ENCODE measurements around the gene MICAL2.

The MICAL2 gene

DNA sequence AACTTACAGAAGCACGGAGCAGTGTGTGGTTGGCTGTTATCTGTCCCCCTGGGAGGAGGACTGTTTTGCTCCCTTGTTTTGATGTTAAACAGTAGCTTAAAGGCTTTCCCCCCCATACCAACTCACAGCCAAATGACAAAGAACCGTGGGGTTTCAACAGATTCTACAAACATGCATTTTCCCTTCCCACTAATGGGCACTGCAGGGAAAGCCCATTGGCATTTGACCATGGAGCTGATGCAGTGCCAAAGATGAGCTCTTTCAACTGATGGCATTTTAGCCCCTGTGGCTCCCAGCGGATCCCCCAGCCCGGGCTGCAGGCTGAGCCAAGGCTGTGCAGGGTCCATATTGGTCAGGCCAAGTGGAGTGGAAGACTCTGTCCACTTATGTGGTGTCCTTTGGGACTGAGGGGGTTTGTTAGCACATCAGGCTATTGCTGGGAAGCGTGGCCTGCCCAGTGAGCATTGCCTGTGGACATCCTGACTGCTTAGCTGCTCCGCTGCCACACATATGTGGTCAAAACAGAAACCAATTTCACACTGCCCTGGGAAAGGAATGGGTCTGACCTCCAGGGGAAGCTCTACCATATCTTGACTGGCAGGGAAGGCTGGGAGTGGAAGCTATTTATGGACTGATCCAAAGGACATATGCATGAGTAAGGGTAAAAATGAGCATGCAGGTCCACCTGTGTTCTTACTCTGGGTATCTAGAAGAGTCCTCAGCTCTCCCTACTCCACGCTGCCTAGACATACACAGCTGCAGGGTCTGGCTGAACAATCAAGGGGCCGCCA is 150.5 kb downstream of the MICAL2 start:
- in situ Hi-C loops (cut with MboI; ENCODE audit: low sequenced_read_pairs) = loop anchor here (10.0 kb wide), 1 partner anchor 206 kb away; no protein-coding TSS in a partner anchor

DNA sequence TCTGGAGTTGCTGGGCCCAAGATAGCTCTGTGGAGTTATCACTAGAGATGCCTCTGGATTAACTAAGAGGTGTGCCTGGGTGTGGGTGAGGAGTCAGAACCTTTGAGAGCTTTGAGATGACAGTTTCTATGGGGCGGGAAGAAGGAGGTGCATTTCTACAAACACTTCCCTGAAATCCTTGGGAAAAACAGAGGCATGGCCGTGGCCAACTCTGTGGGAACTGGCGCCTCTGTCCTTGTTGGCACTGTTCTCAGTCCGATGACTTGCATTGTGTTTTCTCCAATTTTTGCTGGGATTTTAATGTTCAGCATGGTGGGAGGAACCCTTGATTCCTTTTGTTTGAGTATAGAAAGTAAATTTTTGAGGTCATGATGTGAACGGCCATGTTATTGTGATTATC is 151.2 kb downstream of the MICAL2 start:
- in situ Hi-C loops (cut with MboI; ENCODE audit: low sequenced_read_pairs) = loop anchor here (10.0 kb wide), 1 partner anchor 207 kb away; no protein-coding TSS in a partner anchor

DNA sequence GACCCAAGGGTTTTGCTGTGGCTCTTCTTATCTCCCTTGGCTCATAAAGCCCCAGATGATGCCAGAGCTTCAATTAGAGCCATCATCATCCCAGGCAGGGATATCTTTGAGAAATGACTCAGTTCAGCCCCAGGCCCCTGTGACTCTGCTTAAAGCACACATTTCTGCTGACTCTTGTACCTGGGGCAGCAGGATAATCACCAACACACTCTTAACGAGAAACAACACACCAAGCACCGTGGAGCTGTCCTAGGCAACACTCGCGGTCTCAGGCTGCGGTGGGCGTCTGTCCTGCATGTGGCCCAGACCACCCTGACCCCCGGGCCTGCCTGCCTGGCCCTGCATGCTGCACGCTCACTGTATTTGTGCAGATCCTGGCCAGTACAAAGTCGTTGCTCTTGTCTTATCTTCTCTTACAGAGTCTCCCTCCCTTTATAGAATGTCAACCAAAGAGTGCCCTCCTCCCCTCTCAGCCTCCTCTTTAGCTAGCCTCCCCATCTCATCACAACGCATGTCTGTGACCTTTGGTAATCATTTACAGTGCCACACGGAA is 152.8 kb downstream of the MICAL2 start:
- in situ Hi-C loops (cut with MboI; ENCODE audit: low sequenced_read_pairs) = loop anchor here (10.0 kb wide), 1 partner anchor 208 kb away; no protein-coding TSS in a partner anchor

DNA sequence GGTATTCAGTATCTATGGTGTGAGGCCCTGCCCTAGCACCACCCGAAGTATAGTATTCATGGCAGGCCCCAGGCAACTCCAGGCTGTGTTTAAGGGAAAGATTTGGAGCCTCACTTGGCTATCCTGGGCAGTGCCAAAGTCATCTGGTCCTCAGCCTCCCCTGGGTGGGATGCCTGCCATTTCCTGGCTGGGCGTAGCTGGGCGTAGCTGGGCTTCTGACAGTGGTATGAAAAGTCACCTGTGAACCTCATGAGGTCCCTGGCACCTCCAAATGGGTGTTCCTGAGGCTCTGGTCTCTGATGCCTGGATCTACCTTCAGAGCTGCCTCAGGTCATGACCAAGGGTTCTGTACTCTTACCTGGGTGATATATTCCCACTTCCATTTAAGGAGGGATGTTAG is 154.0 kb downstream of the MICAL2 start:
- in situ Hi-C loops (cut with MboI; ENCODE audit: low sequenced_read_pairs) = loop anchor here (10.0 kb wide), 1 partner anchor 210 kb away; no protein-coding TSS in a partner anchor

DNA sequence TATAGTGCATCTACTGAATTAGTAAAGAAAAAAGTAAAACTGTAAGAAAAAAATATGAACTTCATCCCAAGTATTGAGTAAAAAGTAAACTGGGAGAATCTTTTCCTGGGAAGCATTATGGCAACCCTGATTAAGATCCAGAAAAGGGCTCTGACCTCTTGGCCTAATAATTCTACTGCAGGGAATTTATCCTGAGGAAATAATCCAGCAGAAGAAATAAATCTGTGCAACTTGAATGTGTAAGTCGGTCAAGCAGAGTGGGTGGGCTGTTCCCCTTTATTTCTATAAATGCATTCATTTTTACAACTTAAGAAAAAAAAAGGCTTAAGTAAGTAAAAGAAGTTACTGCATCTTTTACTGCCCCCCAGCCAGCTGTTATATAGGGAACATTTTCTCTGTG is 155.7 kb downstream of the MICAL2 start:
- in situ Hi-C loops (cut with MboI; ENCODE audit: low sequenced_read_pairs) = loop anchor here (10.0 kb wide), 1 partner anchor 211 kb away; no protein-coding TSS in a partner anchor

DNA sequence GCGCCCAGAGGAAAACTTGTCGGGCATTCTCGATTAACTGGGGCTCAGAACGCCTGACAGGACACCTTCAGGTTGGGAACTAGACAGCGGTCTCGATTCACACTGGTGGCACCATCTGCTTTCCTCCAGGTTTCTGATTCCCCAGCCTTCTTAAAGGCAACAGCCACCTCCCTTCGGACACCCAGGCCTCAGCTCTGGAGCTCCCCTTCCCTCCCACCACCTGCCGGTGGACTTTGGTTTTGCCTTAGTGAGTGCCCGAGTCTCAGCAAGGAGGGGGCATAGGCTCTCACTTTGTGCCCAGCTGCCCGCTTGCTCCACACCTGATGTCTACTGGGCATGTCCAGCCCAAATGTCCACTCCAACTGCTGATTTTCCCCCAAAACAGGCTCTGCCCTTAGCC is 156.6 kb downstream of the MICAL2 start:
- in situ Hi-C loops (cut with MboI; ENCODE audit: low sequenced_read_pairs) = loop anchor here (10.0 kb wide), 1 partner anchor 212 kb away; no protein-coding TSS in a partner anchor

DNA sequence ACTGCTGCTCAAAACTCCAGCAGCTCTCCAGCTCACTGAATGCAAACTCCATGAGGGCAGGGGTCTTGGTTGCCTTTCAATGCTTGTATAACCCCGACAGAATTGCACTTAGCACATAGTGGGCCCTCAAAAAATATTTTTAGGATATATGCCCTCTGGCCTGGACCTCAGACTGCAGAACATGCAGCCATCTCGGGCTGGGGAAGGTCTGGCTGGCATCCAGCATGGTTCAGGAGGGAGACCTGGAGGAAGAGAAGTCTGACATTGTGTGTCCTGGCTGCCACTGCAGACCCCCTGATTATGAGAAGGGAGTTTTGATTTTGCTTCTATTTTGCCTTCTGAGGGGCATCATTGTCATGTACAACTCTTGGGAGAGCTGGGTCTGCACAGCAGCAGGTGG is 157.5 kb downstream of the MICAL2 start:
- in situ Hi-C loops (cut with MboI; ENCODE audit: low sequenced_read_pairs) = loop anchor here (10.0 kb wide), 1 partner anchor 213 kb away; no protein-coding TSS in a partner anchor

DNA sequence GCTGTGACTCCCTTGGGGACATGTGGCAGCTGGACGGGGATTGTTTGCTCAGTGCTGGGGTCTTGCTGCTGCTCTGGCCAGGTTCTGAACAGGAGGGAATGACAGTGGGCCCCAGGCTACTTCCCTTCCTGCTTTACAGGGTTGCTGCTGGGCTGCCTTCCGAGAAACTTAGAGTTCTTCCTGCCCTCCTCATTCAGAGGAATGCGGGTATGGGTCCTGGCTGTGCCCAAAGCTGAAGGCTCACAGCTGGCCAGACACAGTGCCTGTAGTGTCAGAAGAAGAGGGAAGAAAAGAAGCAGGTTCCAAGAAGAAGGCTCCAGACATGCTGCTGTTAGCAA is 158.7 kb downstream of the MICAL2 start:
- in situ Hi-C loops (cut with MboI; ENCODE audit: low sequenced_read_pairs) = loop anchor here (10.0 kb wide), 1 partner anchor 214 kb away; no protein-coding TSS in a partner anchor

DNA sequence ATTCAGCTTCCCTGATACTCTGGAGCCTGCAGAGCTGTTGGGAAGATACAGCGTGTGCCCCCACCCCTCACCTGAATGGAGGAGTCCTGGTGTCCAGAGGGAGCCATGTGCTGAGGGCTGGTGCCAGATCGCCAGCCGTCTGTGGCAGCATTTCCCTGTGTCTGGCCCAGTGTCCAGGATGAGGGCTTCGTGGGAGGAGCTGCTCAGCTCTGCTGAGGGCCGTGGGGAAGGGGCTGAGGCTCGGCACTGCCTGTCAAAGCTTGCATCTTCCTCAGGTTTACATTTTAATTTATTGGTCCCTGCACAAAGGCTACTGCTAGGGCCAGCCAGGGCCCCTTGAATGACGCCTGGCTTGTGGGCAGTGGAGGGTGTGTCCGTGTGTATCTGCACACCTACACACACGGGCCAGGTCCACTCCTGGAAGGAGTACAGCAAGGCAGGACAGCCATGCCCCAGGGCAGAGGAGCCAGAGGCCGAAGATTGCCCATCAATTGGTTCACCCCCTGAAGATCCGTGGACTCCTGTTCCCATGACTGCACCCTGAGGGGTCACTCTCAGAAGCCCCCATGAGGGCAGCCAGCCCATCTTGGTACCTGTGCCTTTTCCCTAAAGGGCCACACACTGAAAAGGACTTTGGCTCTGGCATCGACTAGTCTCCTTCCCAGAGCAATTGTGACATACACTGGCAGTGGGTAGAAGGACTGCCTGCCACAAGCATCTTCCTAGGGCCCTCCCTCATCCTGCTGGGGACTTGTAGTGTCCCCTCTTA is 159.2 kb downstream of the MICAL2 start:
- in situ Hi-C loops (cut with MboI; ENCODE audit: low sequenced_read_pairs) = loop anchor here (10.0 kb wide), 1 partner anchor 215 kb away; no protein-coding TSS in a partner anchor

DNA sequence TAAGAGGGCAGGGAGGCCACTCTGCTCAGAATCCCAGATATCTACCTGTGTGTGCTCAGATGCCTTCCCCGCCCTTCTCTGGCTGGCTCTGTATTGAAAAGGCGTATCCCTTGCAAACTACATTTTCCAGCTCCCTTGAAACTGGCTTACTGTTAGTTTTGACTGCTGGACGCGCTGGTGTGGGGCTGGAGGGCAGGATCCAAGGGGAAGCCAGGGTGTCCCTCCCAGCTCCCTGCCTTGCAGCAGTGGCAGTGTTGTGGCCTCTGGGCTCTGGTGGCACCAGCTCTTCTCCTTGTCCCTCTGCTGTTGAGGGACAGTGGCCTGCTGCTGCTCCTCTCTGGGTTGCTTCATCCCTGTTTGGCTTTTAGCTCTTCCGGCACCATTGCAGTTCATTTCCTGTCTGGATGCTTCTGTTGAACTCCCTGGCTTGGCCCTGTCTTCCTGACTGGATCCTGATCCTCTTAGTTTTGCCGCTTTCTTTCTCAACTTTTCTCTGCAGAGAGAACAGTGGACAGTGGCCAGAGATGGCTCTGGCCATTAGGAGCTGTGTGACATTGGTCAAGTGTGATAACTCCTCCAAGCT is 159.9 kb downstream of the MICAL2 start:
- in situ Hi-C loops (cut with MboI; ENCODE audit: low sequenced_read_pairs) = no loop called here

DNA sequence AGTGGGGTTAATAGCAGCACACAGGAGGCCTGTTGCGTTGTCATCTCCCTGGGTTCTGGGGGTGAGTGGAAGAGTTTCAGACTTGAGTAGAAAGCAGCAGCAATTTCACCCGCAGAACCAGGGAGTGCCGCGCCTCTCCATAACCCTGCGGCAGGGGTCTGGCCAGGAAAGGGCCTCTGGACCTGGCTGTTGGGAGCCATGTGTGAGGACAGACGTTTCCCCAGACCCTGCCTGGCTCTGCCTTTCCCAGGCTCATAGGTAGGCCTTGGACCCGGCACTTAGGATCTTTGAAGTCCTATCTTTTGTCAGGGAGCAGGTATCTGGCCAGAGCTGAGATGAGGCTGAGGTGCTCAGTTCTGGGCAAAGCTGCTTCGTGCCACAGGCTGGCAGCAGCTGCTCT is 160.4 kb downstream of the MICAL2 start:
- in situ Hi-C loops (cut with MboI; ENCODE audit: low sequenced_read_pairs) = no loop called here

DNA sequence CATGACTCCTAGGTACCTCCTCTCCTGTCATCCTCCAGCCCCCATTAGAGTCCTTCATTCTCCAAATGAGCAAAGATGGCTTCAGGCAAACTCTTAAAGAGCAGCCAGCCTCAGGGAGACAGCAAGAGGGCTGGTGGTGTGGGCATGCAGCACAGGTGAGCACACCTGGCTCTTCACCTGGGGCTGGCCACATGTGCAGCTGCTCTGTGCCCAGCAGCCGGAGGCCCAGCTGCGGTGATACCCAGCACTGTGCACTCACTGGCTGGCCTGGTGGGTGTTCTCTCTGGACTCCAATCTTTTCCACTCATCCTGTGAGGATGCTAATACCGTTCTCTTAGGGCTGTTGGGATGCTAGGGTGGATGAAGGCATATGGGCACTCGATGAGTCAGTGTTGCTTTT is 160.9 kb downstream of the MICAL2 start:
- in situ Hi-C loops (cut with MboI; ENCODE audit: low sequenced_read_pairs) = no loop called here

DNA sequence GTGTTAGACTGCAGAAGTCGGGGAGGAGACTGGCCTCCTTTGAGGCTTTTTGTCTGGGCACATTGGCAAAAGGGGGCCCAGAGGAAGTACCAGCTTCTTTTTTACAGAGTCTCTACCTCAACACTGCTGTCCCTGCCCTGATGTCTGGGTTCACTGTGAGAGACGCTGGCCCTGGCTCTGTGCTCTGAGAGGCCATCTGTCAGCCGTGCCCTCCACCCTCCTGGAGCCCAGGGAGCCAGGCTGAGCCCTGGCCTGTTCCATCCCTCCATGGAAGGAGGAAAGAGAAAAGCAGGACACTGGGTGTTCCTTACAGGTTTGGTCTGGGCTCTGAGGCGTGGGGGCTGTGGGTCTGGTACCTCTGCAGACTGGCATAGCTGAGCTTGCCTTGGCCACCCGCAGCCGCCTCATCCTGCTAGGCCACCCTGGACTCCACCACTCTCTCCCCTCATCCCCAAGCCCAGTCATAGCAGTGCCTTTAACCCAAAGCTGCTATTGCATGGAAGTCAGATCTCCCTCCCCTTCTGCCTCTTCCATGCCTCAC is 161.5 kb downstream of the MICAL2 start:
- in situ Hi-C loops (cut with MboI; ENCODE audit: low sequenced_read_pairs) = no loop called here

DNA sequence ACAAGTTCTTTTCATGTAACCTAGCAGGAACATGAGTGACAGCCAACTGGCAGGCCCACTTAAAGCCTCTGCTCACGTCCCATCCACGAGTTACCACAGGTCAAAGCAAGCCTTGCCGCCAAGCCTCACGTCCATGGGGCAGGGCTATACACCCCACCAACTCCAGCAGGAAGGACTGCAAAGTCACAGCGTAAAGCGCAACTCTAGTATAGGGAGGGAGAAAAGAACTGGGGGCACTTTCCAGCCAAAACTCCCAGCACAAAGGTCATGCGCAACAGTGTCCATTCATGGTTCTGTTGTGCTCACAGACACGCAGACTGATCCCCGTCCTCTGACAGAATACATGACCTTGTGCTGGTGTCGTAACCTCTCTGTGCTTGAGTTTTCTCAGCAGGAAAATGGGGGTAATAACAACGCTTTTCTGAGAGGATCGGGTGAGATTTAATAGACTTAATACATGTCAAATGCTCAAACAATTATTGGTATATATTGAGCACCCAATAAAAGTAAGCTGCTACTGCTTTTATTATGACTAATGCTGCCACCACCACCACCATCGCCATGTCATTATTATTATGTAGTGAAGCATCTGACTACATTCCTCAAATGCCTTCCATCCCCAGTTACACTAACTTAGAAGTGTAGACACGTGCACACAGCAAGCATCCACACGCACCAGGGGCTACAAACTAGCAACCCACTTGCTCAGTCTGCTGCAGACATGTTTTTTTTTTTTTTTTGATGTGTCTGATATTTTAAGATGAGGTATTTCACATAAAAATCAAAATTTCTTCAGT is 162.6 kb downstream of the MICAL2 start:
- in situ Hi-C loops (cut with MboI; ENCODE audit: low sequenced_read_pairs) = no loop called here

DNA sequence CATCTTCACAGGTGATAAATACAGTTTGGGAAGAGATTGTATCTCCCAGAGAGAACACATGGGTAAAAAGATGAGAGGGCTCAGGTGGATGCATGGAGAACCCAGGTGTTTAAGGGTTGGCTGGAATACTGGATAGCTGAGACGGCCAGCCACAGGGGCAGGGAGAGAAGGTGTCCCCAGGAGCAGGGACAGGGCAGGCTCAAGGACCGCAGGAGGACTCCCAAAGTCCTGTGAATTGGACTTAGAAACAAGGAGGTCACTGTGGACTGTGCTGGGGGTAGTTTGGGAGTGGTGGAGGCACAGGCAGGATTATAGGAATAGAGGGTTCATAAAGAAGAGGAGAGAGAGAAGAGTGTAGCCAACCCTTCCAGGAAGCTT is 163.2 kb downstream of the MICAL2 start:
- in situ Hi-C loops (cut with MboI; ENCODE audit: low sequenced_read_pairs) = no loop called here

DNA sequence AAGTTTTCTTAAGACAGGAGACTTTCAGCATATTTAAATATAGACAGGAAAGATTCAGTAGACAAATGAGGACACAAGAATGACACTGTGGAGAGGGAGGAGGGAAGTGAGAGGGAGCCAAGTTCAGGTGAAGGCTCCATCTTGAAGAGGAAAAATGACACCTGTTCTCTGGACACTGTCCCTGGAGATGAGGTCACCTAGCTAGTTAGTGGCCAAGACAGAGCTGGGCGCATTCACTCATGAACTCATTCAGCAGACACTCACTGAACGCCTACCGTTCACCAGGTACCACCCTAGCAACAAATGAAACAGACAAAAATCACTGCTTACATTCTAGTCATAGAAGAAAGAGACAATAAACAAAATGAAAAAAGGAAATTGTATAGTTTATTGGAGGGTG is 163.7 kb downstream of the MICAL2 start:
- in situ Hi-C loops (cut with MboI; ENCODE audit: low sequenced_read_pairs) = no loop called here

DNA sequence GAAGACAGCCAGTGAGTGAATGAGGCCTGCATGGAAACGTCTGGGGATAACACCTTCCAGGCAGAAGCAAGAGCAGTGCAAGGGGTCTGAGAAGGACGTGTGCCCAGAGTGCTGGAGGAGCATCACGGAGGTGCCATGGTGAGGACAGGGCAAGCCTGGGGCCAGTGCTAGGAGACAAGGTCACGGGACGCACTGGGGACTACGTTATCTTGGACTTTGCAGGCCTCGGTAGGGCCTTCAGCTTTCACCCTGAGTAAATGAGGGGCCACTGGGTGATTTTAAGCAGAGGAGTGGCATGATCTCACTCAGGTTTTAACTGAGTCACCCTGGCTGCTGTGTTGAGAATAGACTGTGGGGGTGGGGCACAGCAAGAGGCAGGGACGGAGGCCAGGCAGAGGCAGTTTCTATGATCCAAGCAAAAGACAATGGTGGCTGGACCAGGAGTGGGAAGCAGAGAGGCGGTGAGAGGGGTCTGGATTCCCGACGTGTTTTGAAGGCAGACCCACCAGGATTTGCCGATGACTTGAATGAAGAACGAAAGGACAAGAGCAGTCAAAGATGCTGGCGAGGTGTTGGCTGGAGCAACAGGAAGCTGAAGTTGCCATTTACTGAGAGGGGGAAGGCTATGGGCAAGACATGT is 164.3 kb downstream of the MICAL2 start:
- in situ Hi-C loops (cut with MboI; ENCODE audit: low sequenced_read_pairs) = loop anchor here (25.0 kb wide), 1 partner anchor 487 kb away; no protein-coding TSS in a partner anchor

DNA sequence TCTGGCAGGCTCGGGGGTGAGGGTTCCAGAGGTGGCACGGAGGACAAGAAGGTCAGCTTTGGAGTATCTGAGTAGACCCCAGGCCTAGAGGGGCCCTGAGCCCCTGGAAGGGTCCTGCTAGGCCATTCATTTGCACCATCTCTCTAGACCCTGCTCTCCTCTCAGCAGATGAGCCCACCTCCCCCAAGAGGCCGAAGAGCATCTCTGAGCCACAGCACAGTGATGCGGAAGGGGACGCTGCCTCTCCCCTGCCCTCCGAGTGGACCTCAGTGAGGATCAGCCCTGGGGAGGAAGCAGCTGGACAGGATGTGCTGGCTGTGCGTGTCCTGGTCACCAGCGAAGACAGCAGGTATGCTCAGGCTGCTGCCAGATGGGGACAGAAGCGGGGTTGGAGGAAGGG is 165.4 kb downstream of the MICAL2 start:
- in situ Hi-C loops (cut with MboI; ENCODE audit: low sequenced_read_pairs) = loop anchor here (25.0 kb wide), 1 partner anchor 489 kb away; no protein-coding TSS in a partner anchor

DNA sequence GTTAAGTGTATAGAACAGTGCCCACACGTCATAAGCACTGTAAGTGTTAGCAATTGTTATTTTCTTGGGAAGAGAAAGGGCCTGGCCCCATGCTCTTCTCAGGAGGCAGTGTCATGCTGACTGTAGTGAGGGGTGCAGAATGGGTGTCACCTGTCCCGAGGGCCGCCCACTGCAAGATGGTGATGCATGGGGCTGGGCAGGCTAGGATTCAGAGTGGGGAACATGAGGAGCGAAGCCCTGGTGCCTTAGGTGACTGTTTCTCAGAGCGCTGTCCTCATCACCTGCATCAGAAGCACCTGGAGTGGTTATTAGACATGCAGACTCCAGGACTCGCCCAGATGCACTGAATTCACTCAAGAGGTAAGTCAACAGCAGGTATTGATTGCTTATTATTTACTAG is 166.0 kb downstream of the MICAL2 start:
- in situ Hi-C loops (cut with MboI; ENCODE audit: low sequenced_read_pairs) = loop anchor here (25.0 kb wide), 1 partner anchor 489 kb away; no protein-coding TSS in a partner anchor
